GM19463 (cell line): Measurements from ENCODE around the gene TM7SF2.
"Not testable (repeated sequence)": the region's sequence is repeated elsewhere in the genome, so short reads cannot be mapped to it uniquely, and the experiment has no call there.

Source experiments
- ATAC-seq: cut with Tn5 transposase; IDR thresholded peaks from one replicate; pipeline ENCODE4 v1.9.1; 2021; ENCODE audit warnings: mild to moderate bottlenecking, moderate library complexity; ENCODE audit not compliant: unreplicated experiment

The TM7SF2 gene

DNA sequence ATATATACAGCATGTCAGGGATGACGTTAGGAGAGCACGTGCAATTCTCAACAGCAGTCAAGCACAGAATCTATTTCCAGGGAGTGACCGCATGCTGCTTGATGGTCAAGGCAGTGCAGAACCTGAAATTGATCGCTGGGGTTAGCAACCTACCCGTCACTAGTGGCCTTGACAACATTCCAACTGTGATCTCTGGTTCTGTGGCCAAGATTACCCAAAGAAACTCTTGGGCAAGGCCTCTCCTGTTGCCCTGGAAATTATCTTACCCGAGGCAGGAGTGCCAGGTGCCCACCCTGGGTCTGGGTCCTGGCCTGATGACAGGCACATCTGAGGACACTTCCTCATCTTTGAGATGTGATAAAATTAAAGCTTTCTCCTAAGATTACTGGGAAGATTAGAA is 2.2 kb downstream of the TM7SF2 start:
- no peak for ATAC-seq

DNA sequence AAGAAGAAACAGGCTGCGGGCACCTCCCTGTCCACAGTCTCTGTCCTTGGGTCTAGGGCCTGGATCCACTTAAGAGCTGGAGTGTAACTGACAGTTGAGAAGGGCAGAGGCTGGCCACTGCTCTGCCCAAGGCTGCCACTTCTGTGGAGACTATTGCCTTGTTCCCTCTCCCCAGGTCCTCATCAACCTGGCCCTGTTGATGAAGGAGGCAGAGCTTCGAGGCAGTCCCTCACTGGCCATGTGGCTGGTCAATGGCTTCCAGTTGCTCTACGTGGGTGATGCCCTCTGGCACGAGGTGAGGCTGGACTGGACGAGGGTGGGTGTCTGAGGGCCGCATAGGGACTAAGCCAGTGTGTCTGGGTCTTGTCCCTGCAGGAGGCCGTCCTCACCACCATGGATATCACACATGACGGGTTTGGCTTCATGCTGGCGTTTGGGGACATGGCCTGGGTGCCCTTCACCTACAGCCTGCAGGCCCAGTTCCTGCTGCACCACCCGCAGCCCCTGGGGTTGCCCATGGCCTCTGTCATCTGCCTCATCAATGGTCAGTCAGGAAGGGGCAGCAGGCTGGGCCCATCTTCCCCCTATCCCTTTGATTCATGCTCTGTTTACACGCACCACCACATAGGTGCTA is 3.0 kb downstream of the TM7SF2 start:
- ATAC-seq: no peak

DNA sequence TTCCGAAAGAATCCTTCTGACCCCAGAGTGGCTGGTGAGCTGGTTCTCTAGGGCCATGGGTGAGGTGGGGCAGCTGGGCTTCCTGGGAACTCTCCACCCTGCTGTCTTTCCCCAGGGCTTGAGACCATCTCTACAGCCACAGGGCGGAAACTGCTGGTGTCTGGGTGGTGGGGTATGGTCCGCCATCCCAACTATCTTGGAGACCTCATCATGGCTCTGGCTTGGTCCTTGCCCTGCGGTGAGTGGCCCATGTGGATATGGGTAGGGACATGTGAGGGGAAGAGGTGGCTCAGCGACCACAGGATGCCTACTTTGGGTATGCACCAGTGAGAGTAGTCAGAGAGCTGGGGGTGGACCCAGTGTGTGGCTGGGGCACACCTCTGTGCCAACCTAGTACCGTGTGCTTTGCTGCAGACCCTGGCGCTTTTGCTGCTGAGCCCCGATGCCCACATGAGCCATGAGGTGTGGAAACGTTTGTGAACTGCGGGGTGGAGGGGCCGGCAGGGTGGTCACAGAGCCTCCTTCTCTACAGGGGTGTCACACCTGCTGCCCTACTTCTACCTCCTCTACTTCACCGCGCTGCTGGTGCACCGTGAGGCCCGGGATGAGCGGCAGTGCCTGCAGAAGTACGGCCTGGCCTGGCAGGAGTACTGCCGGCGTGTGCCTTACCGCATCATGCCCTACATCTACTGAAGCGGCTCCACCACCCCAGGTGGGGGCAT is 3.9 kb downstream of the TM7SF2 start:
- no peak for ATAC-seq

DNA sequence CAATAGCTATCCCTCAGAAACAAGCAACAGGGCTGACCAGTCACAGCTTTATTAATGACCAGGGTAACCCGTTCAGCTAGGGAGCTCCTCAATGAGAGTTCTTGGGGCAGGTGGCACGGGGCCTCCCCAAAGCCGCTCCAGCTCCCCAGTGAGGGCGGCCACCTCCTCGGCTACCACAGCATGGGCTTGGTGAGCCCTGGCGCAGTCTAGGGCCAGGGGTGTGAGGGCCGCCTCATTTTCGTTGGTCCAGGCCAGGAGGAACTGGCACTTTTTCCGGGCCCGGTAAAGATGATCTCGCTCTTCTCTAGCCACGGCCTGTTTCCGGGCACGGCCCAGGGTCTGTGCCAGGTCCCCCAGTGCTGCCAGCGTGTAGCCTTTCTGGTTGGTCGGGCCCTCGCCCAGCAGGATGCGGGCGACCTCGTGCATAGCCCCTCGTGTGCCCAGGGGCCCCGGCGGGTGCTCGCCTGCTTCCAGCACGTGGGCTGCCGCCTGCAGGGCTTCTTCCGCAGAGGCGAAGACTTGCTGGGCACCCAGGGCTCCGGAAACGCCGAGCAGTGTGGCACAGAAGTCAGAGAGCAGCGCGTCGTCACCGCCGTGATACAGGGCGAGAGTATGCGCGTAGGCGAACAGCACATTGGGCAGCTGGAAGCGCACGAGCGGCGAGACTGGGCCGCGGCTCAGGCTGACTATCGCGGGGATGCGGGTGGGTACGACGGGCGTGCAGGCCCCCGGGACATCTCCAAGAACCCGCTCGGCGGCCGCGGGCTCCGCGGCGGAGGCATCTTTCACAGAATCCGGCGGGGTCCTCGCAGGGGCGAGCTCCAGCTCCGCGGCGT is 4.9 kb downstream of the TM7SF2 start:
- ATAC-seq: no peak

DNA sequence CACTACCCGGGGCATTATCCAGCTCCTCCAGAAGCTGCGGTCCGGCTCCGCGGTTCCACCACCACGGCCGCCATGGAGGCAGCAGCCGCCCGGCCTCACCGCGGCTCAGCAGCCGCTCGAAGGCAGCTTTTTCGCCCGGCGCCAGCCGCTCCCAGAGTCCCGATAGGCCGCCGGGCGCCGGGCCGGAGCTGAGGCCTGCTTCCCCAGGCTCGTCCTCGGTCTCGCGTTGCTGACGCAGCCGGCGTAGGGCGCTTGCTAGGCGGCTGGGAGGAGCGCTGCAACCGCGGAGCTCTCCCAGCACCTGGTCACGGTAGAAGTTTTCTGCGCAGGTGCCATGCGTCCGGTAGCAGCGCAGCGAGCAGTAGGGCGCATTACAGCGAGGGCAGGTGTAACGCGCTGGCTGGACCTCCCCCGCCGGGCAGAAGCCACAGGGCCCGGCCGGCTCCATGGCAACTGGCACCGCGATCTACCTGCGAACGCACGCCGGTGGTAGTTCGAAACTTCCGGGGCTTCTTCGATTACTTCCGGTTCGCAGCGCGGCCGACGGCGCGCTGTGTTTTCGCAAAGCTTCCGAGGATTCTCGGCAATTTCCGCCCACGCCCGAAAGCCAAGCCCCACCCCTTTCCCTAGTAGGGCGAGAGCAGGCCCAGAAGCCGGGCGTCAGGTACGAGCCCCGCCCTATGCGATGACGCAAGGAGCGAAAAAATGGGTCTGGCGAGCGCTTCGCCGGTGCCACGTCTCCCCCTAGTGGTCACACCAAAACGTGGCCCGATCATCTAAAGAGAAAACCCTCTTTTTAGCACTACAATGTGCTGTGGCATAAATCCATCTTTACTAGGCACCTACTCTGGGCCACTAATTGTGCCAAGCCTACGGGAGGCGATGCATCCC is 5.8 kb downstream of the TM7SF2 start, which contains the start of gene ZNHIT2:
Gene ZNHIT2, minus strand, starts transcription at position 496 of the 891 bp plus-strand sequence. Its CDS starts 48 bp downstream, at position 448.
- peak; percentile 50 for ATAC-seq

DNA sequence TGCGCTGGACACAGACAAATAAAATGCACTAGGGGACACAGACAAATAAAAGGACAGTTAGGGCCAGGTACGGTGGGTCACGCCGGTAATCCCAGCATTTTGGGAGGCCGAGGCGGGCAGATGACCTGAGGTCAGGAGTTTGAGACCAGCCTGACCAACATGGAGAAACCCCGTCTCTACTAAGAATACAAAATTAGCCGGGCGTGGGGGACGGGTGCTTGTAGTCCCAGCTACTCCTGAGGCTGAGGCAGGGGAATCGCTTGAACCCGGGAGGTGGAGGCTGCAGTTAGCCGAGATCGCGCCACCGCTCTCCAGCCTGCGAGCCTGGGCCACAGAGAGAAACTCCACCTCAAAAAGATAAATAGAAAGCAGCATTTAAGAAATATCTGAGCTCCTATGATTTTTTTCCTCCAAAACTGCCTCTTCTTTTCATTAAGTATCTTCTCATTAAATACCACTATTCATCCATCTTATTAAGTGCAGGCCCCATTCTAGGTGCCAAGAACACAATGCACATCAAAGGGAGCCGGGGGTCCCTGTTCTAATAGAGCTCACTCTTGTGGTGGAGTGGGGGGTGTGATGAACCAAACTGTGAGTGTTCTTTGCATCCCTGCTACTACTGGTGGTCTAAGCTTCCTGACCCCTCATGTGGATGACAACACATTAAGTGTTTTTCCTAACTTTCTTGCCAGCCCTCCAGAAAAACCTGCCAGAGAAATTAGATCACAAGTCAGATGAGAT is 6.6 kb downstream of the TM7SF2 start:
- no peak for ATAC-seq

DNA sequence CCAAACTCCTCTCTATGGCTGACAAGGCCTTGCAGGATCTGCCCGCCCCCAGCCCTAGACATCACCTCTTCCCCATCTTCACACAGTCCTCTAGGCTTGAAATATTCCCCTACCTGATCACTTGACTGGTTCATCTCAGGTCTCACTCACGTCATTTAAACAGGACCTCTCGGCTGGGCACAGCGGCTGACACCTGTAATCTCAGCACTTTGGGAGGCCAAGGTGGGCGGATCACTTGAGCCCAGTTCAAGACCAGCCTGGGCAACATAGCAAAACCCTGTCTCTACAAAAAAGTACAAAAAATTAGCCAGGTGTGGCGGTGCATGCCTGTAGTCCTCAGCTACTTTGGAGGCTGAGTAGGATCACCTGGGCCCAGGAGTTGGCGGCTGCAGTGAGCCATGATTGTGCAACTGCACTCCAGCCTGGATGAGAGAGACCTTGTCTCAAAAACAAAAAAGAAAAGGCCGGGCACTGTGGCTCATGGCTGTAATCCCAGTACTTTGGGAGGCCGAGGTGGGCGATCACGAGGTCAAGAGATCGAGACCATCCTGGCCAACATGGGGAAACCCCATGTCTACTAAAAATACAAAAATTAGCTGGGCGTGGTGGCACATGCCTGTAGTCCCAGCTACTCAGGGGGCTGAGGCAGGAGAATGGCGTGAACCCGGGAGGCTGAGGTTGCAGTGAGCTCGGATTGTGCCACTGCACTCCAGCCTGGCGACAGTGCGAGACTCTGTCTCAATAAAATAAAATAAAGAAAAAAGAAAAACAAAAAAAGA is 7.4 kb downstream of the TM7SF2 start:
- ATAC-seq: not testable (repeated sequence)

DNA sequence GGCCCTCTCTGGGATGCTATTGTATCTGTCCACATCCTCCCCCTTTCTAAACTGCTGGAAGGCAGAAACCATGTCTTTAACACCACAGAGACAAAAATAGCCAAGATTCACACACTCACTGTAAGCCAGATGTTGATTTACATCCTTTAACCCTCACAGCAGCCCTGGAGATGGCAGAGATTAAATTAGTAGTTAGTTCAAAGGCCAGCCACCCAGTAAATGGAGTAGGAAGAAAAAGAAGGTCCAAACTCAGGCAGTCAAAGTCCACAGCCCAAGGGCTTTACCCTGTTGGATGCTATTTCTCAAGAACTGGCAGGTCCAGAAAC is 8.0 kb downstream of the TM7SF2 start:
- no peak for ATAC-seq

DNA sequence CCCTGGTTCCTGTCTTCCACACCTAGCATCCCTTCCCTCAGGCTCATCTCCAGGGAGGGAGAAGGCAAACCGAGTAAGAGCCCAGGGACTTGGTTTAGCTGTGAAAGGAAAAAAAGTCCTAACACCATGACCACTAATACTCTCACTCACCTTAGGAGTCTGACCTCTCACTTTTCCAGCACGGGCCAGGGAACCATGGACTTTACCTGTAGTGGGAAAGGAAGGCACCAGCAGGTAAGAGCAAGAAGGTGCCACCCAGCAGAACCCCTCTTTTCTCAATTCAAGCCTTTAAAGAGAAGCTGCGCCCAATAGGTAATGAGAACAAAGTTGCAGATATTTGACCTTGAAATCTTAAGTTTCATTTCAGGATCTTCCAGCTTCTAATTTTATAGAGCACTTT is 9.2 kb downstream of the TM7SF2 start:
- ATAC-seq: no peak

DNA sequence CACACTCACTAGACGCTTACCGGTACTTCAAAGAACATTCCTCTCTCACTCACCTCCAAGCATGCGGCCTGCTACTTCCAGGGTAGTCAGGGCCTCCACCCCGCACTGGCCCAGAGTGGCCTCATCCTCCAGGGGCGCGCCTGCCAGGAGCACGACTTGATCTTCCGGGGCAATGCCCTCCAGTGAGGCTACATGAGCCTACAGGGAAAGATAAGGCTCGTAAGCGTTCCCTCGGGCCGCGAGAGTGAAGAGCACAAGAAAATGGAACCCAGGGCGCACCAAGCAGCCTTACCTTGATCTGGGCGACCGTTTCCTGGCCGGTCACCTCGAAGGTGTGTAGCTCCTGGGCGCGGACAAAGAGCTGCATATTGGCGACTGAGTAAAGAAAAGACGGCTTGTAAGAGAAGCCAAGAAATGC is 9.8 kb downstream of the TM7SF2 start:
- no peak for ATAC-seq

DNA sequence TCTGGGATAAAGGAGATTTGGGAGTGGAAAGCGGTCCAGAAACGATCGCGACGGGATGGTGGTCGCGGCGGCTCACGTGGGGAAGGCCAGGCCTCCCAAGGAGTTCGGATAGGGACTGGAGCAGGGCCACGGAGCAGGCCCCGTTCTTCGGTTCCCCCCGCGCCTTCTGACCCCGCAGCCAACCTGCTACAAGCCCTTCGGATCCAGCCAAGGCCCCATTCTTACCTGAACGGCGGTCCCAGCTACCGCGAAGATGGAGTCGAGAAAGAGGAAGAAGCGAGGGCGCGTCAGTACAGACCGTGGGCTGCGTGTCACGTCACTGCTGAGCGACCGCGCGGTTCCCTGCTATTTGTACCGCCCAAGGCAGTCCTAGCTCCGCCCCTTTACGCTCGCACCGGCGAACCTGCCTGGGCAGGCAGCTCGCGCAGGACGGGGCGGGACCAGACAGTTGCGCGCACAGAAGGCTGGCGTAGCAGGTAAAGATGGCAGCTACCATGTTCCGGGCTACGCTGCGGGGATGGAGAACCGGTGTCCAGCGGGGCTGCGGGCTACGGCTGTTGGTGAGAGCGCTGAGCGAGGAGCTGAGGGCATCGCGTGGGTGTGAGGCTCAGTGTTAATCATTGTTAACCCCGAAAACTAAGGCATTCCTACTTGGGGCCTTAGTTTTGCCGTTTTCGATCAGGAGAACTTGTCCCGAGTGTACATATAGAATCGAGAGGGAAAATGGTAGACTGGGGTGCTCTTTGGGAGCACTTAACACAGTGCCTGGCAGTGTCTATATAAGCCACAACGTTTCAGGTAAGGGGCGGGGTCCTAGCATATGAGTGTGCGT is 10.4 kb downstream of the TM7SF2 start, which contains the start of the genes FAU and MRPL49:
Gene FAU, minus strand, starts transcription at position 270 of the 832 bp plus-strand sequence. CDS start 321 bp downstream, outside the sequence.
Gene MRPL49, plus strand, starts transcription at position 457 of the 832 bp plus-strand sequence. Its CDS starts 26 bp downstream, at position 483.
- peak; percentile 75 for ATAC-seq

DNA sequence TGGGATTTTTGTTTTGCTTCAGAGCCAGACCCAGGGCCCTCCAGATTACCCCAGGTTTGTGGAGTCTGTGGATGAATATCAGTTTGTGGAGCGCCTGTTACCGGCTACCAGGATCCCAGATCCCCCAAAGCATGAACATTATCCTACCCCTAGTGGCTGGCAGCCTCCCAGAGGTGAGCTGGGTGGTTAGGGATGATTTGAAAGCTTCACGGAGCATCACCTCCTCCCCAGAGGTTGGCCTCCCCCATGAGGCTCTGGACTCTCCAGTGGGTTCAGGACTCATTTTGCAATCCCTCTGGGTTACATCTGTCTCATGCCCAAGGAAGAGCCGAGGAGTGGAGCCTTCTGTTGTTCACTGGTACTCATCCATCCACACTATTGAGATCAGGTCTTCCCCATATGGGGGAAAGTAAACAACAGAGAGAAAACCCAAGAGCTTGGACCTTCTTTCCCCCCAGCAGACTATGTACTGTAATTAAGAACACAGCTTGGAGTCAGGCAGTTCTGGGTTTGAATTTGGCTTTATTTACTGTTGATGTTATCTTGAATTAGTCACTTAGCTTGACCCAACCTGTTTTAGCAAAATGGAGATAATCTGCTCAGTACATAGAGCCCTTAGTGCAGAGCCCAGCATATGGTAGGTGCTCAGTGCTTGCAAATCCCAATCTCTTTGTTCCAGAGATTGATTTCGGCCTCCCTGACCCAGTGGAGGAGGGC is 13.0 kb downstream of the TM7SF2 start:
- no peak for ATAC-seq

DNA sequence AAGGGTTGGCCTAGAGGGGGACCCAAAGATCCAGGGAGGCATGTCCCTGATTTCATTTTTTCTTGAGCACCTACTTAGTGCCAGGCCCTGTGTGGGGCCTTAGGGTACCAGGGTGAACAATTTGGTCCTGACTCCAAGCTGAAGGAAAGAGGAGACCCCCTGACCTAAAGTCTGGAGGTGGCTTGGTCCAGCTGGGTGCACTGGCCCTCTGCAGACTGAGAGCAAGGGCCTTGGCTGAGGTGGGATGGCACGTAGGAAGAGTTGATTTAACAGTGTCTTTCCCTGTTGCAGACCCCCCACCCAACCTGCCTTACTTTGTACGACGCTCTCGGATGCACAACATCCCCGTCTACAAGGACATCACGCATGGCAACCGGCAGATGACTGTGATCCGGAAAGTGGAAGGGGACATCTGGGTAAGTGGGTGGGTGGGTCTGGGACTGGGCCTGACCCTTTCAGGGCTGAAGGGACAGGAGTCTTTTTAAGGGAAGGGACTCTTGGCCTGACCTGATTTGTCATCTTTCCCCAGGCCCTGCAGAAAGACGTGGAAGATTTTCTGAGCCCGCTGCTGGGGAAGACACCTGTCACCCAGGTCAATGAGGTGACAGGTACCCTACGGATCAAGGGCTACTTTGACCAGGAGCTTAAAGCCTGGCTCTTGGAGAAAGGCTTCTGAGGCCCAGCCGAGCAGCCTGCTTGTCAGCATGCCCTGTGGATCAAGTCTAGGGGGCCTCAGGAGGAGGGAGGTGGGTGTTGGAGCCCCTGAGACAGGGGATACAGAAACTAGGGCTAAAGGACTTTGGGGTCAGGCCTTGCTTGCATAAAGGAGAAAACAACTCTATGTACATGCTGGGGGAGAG is 13.8 kb downstream of the TM7SF2 start:
- no peak for ATAC-seq

DNA sequence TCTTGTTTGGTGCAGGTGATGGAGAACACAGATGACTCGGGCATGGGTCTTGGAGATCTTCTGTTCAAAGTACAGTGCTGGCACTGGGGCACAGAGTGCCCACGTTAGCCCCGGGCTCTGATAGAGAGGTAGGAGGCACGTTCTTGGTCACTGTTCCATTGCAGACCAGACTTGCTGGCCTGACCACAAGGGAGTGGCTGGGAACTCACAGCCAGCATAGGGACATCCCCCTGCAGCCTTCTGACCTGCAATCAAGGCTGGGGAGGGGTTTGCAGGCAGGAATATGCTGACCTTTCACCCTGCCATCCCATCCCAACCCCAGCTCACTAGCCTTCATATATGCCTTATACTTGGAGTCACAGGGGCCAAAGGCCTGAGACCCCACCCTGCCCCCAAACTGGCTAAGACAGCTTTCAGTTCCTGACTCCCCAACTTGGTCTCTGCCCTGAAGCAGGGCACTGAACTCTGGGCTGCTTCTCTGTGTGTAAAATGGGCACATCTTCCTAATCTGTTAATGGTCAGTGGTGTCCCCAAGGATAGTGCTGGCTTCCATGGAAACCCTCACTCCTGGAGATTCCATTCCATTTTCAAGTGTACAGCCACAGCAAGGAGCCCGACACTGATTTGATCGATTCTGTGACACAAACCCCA is 15.1 kb downstream of the TM7SF2 start:
- no peak for ATAC-seq

DNA sequence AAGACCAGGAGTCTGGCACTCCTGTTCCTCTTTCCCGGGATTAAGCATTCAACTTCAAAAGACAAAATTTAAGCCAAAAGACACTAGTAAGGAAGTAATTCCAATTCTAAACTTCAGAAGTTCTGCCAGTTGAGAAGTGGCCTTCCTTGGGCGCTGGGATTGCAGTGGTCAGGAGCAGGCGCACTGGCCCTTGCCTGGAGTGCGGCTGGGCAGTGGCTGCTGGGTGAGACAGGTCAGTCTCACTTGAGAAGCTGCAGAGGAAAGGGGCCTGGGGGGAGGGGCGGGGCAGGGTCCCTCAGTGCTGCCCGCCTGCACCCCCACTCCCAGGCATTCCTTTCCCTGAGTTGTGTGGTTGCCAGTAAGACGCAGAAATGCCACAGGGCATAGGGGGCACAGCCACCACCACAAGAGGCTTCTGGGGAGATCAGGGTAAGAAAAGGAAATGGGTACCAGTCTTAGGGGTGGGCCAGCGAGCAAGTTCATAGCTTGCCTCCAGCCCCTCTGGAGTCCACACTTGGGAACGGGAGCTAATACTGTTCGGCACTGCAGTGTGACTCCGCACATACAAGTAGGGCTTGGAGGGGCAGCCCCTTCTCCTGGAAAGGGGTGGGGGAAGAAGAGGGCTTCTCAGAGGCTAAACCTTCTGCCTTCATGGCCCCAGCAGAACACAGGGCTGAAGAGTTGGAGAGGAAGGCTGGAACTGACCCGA is 16.0 kb downstream of the TM7SF2 start:
- no peak for ATAC-seq
